ENCODE data around the gene SSBP2.

SSBP2 gene

GRCh38 chr5:81422671-81423070, 328.2 kb downstream of the SSBP2 start:
- TF ChIP-seq CTCF (IDR thresholded peaks at IDR 0.05; ENCODE audit: extremely low read depth, insufficient read depth, missing control alignments), result no peak
- in situ Hi-C loops (cut with MboI; ENCODE audit: low pct_unique_long_range_greater_than_20kb, low sequenced_read_pairs, unreplicated experiment), result loop anchor here (10.0 kb wide), 1 partner anchor 802 kb away; no protein-coding TSS in a partner anchor
- DNase-seq (ENCODE audit: low spot score), result no peak

- TF ChIP-seq CTCF (IDR thresholded peaks at IDR 0.05; ENCODE audit: extremely low read depth, insufficient read depth, missing control alignments), result no peak
- no peak for DNase-seq (ENCODE audit: low spot score)
- in situ Hi-C loops (cut with MboI; ENCODE audit: low pct_unique_long_range_greater_than_20kb, low sequenced_read_pairs, unreplicated experiment), result loop anchor here (10.0 kb wide), 1 partner anchor 805 kb away; no protein-coding TSS in a partner anchor
These were observed 330.7 kb downstream of the SSBP2 start for GRCh38 chr5:81420039-81420667.

- no peak for DNase-seq (ENCODE audit: low spot score)
- TF ChIP-seq CTCF (IDR thresholded peaks at IDR 0.05; ENCODE audit: extremely low read depth, insufficient read depth, missing control alignments), result no peak
- in situ Hi-C loops (cut with MboI; ENCODE audit: low pct_unique_long_range_greater_than_20kb, low sequenced_read_pairs, unreplicated experiment), result no loop called here
These were observed 332.3 kb downstream of the SSBP2 start for GRCh38 chr5:81418606-81419005.

DNA sequence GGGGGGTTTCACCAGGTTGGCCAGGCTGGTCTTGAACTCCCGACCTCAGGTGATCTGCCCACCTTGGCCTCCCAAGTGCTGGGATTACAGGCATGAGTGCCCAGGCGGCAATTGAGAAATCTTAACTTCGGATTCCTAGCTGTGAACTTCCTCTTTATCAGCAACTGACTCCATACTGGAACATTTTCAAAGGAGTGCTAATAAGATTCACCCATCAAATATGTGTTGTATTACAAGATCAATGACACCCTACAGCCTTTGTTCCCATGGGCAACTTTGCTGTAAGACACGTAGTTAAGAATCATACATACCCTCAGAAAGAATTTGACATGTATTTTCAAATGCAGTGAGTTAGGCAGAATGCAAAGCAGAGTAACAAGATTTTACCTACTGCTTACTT, 333.8 kb downstream of the SSBP2 start:
- TF ChIP-seq CTCF (IDR thresholded peaks at IDR 0.05; ENCODE audit: extremely low read depth, insufficient read depth, missing control alignments), result no peak
- in situ Hi-C loops (cut with MboI; ENCODE audit: low pct_unique_long_range_greater_than_20kb, low sequenced_read_pairs, unreplicated experiment), result no loop called here
- no peak for DNase-seq (ENCODE audit: low spot score)

- in situ Hi-C loops (cut with MboI; ENCODE audit: low pct_unique_long_range_greater_than_20kb, low sequenced_read_pairs, unreplicated experiment), result no loop called here
- no peak for DNase-seq (ENCODE audit: low spot score)
- TF ChIP-seq CTCF (IDR thresholded peaks at IDR 0.05; ENCODE audit: extremely low read depth, insufficient read depth, missing control alignments), result no peak
These were observed 341.0 kb downstream of the SSBP2 start for GRCh38 chr5:81409896-81410295.

GRCh38 chr5:81409361-81409760, 341.5 kb downstream of the SSBP2 start:
- DNase-seq (ENCODE audit: low spot score), result no peak
- no peak for TF ChIP-seq CTCF (IDR thresholded peaks at IDR 0.05; ENCODE audit: extremely low read depth, insufficient read depth, missing control alignments)
- in situ Hi-C loops (cut with MboI; ENCODE audit: low pct_unique_long_range_greater_than_20kb, low sequenced_read_pairs, unreplicated experiment), result no loop called here
